Stimulated activated CD8-positive, alpha-beta memory T cell treated with anti-CD3 and anti-CD28 coated beads, Interleukin-7, amount 100 ng/mL, for 24 hours (primary cell): ENCODE data around the gene ITIH5.
"Not testable (repeated sequence)": the region's sequence is repeated elsewhere in the genome, so short reads cannot be mapped to it uniquely, and the experiment has no call there.

ENCODE experiments used
- DNase-seq: peaks from one replicate; pipeline ENCODE4 v3.0.0-alpha.2; 2020; ENCODE audit warnings: low read depth

The ITIH5 gene

DNA sequence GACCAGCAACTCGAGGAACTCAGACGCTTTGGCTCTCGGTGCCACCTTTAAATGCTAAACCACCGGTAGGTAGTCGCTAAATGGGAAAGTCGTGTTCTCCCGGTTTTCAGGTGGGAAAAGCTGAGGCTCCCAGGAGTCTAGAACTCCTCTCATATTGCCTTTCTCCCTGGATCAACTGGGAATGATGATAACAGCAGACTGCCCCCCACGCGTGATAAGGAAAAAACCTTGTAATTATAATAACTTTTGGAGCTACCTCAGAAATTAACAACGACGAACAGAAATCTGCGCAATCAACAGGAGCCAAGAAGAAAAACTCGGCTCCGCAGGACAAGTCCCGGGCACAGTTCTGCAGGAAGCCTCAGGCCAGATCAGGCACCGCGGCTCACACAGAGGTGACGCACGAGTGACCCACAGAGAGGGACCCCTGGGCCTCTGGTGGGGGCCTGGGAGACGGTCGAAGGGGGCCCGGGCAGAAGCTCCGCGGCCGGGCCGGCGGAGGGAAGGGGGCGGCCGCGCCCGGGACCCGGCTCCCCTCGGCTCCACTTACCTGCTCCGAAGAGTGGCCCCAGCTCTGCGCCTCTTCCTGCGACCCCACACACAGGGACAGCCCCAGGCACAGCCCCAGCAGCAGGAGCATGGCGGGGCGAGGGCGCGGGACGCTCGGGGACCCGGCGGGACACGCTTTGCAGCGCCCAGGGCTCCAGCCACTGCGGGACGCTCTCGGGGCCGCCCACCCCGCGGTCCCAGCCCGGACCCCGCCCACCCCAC, at the start of gene ITIH5:
ITIH5 (minus strand) TSS at position 714 of the 771 bp plus-strand sequence; CDS start at position 640, 74 bp downstream.
- no peak for DNase-seq

DNA sequence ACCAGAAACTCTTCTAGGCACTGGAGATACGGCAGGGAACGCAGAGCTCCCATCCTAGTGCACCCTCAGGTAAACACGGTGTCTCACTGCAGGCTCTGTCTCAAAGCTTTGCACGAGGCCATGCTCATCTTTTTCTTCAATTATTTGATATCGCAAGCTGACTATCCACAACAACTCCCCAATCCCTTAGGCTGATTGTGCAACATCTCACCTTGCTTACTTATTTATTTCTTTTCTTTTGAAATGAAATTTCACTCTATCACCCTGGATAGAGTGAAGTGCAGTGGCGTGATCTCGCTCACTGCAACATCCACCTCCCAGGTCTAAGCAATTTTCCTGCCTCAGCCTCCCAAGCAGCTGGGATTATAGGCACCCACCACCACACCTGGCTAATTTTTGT, 48.7 kb upstream of the ITIH5 start:
- no peak for DNase-seq

- not testable (repeated sequence) for DNase-seq
Observed at GRCh38 chr10:7711075-7711474, 44.3 kb upstream of the ITIH5 start.

DNA sequence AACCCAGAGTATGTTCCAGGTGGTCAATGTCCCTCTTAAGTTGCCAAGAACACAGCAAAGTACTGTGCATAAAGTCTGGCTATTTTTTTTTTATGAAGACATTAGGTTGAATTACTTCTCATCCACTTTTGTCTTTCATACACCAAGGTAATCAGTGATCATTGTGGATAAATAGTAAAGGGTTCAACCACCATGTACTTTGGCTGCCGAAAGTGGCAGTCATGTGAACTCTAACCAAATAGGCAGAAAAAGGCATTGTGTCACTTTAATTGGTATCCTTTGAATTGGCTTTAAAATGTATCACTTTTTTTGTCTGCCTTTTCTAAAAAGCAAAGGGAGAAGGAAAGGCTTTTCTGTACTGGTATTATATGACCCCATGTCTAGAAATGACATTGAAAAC, 43.7 kb upstream of the ITIH5 start:
- no peak for DNase-seq

DNA sequence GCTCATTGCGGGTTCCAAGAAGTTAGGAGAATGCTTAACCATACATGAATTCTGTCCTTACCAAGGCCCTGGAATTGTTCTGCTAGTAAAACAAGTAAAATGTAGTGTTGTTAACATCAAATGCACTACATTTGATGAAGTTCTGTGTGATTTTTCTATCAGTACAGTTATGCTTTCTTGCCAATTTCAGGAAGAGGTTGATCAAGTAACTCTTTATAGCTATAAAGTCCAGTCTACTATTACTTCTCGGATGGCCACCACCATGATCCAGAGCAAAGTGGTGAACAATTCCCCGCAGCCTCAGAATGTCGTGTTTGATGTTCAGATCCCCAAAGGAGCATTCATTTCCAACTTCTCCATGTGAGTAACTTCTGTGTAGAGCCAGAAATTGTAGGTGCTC, 42.1 kb upstream of the ITIH5 start:
- DNase-seq: no peak

DNA sequence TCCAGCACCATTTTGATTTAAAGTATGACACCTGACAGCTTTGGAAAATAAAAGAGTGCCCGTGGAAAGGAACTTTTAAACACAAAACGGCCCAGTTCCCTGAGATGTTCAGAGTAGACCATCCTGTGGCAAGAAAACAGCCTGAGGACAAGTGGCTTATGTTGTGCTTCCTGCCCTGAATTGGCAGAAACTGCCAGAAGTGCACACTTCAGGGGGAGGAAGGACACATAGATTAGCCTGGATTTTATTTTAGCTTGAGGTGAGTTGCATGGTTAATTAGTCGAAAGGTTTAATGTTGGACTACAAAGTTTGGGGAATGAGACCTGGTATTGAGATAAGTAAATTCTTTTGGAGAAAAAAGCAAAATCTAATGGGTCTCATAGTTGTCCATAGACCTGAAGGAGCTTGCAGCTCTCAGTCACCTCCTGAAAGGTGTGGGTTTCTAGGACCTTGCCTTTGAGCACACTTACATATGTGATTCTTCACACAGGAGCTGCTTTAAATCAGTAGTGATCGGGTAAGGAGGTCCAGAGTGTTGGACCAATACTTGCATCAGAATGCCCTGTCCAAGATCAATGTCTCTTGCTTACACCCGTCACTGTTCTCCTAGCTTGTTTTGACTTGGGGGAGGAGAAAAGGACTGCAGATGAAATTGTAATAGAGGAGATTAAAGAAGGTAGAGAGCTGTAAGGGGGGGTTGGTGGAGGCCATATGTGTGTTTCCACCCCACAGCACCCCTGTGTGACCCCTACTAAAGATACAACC, 41.3 kb upstream of the ITIH5 start:
- no peak for DNase-seq

- DNase-seq: no peak
Observed at GRCh38 chr10:7707102-7707501, 40.3 kb upstream of the ITIH5 start.

- no peak for DNase-seq
Observed at GRCh38 chr10:7706534-7707073, 39.8 kb upstream of the ITIH5 start.

- no peak for DNase-seq
Observed at GRCh38 chr10:7705341-7705740, 38.6 kb upstream of the ITIH5 start.

DNA sequence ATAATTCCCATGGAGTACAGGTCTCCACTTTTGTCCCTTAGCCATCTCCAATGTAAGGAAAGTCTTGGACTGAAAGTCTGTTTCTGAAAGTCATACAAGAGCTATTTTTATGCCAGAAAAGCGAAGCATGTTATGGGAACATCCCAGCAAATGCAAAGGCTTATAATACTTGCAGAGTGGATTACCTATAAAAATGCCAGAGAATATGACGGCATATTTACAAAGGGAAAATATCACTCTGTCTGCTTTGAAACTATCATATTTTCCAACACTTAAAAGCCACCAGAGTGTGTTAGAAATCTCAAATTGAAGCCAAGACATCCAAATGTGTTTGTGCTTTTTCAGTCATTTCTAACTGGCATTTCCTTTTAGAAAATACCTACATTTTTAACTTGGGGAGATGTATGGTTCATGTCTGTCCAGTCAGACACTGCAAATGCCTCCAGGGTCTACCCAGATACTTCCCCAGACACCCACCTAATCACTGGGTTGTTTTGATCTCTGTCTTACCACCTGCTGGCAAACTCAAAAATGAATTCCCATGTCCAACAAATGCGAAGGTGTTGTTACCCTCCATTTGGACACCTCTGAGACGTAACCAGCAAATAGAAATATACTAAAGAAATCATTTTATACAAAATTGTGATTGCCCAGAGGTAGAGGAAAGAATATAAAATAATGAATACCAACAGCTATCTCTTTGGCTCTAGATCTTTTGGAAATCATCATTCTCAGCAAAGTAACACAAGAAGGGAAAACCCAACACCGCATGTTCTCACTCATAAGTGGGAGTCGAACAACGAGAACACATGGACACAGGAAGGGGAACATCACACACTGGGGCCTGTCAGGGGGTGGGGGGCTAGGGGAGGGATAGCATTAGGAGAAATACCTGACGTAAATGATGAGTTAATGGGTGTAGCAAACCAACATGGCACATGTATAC, 37.6 kb upstream of the ITIH5 start:
- no peak for DNase-seq

DNA sequence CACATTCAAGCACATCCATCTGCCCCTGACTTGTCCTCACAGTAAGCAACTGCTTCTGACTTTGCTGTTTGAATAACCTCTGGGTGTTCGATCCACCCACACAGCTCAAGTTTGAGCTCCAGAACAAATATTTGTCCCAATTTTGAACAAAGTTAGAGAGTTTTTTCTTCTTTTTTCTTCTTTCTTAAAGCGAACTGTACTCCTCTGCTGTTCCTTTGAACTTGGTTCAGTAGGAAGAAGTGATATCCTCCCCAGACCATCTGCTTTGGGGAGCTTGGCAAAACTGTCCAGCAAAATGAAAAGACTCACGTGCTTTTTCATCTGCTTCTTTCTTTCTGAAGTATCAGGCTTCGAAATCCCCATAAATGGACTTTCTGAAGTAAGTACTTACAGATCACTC, 36.4 kb upstream of the ITIH5 start, which contains the start of gene ITIH2:
ITIH2 (plus strand) TSS at position 177 of the 400 bp plus-strand sequence; CDS start at position 296, 119 bp downstream.
- no peak for DNase-seq

- DNase-seq: no peak
Observed at GRCh38 chr10:7702288-7702812, 35.6 kb upstream of the ITIH5 start.

- no peak for DNase-seq
Observed at GRCh38 chr10:7701158-7701742, 34.5 kb upstream of the ITIH5 start.

GRCh38 chr10:7700577-7701125, 33.9 kb upstream of the ITIH5 start:
- DNase-seq: no peak

- no peak for DNase-seq
Observed at GRCh38 chr10:7697426-7697825, 30.7 kb upstream of the ITIH5 start.

GRCh38 chr10:7696545-7696944, 29.8 kb upstream of the ITIH5 start:
- no peak for DNase-seq

GRCh38 chr10:7693194-7693593, 26.4 kb upstream of the ITIH5 start:
- DNase-seq: not testable (repeated sequence)

DNA sequence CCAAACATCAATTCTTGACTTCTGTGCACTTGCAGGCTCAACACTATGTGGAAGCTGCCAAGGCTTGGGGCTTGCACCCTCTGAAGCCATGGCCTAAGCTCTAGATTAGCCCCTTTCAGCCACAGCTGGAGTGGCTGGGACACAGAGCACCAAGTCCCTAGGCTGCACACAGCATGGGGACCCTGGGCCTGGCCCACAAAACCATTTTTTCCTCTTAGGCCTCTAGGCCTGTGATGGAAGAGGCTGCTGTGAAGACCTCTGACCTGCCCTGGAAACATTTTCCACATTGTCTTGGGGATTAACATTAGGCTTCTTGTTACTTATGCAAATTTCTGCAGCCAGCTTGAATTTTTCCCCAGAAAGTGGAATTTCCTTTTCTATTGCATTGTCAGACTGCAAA, 25.6 kb upstream of the ITIH5 start:
- DNase-seq: not testable (repeated sequence)

DNA sequence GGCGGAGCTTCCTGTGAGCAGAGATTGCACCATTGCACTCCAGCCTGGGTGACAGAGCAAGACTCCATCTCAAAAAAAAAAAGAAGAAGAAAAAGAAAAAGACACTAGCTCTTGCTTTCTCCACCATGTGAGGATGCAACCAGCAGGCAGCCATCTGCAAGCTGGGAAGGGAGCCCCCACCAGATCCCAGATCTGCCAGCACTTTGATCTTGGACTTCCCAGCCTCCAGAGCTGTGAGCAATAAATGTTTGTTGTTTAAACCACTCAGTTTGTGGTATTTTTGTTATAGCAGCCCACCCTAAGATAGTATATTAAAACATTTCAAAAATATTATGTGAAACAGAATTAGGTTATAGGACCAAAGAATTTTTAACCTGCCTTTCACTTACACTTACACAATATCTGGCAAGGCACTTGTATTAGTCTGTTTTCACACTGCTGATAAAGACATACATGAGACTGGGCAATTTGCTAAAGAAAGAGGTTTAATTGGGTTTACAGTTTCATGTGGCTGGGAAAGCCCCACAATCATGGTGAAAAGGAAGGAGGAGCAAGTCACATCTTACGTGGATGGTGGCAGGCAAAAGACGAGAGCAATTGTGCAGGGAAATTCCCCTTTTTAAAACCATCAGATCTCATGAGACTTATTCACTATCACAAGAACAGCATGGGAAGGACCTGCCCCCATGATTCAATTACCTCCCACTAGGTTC, 24.3 kb upstream of the ITIH5 start:
- DNase-seq: not testable (repeated sequence)

- no peak for DNase-seq
Observed at GRCh38 chr10:7689591-7689990, 22.8 kb upstream of the ITIH5 start.
